Measurements from ENCODE around the gene FOXP4. TPM values are rescaled to one million over a fixed set of nuclear protein-coding genes. Genes with fewer than 3 reads are reported as not detected.
"Not testable (repeated sequence)": the region's sequence is repeated elsewhere in the genome, so short reads cannot be mapped to it uniquely, and the experiment has no call there.

The FOXP4 gene
- total RNA-seq, 2 experiments from 2014 or later: 4.8 to 5.3 TPM

- ChIA-PET CTCF (interaction anchor here (0.8 to 1.2 kb wide), 2 partner anchors 8 to 12 kb away, joined by 3 read pairs; no protein-coding TSS in a partner anchor), POLR2A (no interaction called here)
- Mint-ChIP-seq H3K36me3 (ENCODE audit: low read depth) (no peaks in the 10 kb centered on the region), H3K4me3 (no peak overlapping the region), H3K27ac (no peak overlapping the region), H3K27me3 (peaks cover 9% of the 10 kb centered on the region), H3K4me1 (no peaks in the 10 kb centered on the region), H3K9me3 (peaks cover 5% of the 10 kb centered on the region)
- no peak for DNase-seq
Measured at GRCh38 chr6:41614715-41615114, 68.5 kb downstream of the FOXP4 start.

- CTCF ChIA-PET: interaction anchor here (0.8 to 1.2 kb wide), 2 partner anchors 9 to 13 kb away, joined by 3 read pairs; no protein-coding TSS in a partner anchor
- peaks cover 11% of the 10 kb centered on the region for H3K27me3 Mint-ChIP-seq
- H3K36me3 Mint-ChIP-seq (ENCODE audit: low read depth): no peaks in the 10 kb centered on the region
Measured at GRCh38 chr6:41615311-41615710, 69.1 kb downstream of the FOXP4 start.

GRCh38 chr6:41618598-41618997 is 72.4 kb downstream of the FOXP4 start:
- ChIA-PET CTCF (interaction anchor here (0.6 kb wide), 1 partner anchor 97 kb away, joined by 4 read pairs; no protein-coding TSS in a partner anchor), POLR2A (no interaction called here)
- H3K9me3 Mint-ChIP-seq: peaks cover 5% of the 10 kb centered on the region
- H3K27ac Mint-ChIP-seq: no peak overlapping the region
- no peaks in the 10 kb centered on the region for H3K36me3 Mint-ChIP-seq (ENCODE audit: low read depth)
- no peak for DNase-seq
- no peaks in the 10 kb centered on the region for H3K4me1 Mint-ChIP-seq
- peaks cover 23% of the 10 kb centered on the region for H3K27me3 Mint-ChIP-seq
- no peak overlapping the region for H3K4me3 Mint-ChIP-seq

More at GRCh38 chr6:41615311-41615710, 69.1 kb downstream of the FOXP4 start:
- DNase-seq: no peak
- Mint-ChIP-seq H3K4me3 (no peak overlapping the region), H3K27ac (no peak overlapping the region), H3K9me3 (peaks cover 5% of the 10 kb centered on the region), H3K4me1 (no peaks in the 10 kb centered on the region)
- POLR2A ChIA-PET: no interaction called here

GRCh38 chr6:41619193-41619592 is 73.0 kb downstream of the FOXP4 start:
- H3K4me3 Mint-ChIP-seq; H3K36me3 Mint-ChIP-seq (ENCODE audit: low read depth); H3K9me3 Mint-ChIP-seq; H3K27ac Mint-ChIP-seq; CTCF ChIA-PET; POLR2A ChIA-PET; H3K4me1 Mint-ChIP-seq; DNase-seq: not testable (repeated sequence)
- peaks cover 19% of the 10 kb centered on the region for H3K27me3 Mint-ChIP-seq

- Mint-ChIP-seq H3K27ac (no peak overlapping the region), H3K4me1 (peaks cover 11% of the 10 kb centered on the region), H3K27me3 (peaks cover 19% of the 10 kb centered on the region), H3K9me3 (peaks cover 8% of the 10 kb centered on the region), H3K4me3 (no peak overlapping the region), H3K36me3 (ENCODE audit: low read depth) (no peaks in the 10 kb centered on the region)
- ChIA-PET CTCF (no interaction called here), POLR2A (no interaction called here)
- DNase-seq: no peak
Measured at GRCh38 chr6:41621367-41621766, 75.2 kb downstream of the FOXP4 start.

- H3K4me3 Mint-ChIP-seq: no peak overlapping the region
- H3K4me1 Mint-ChIP-seq: peaks cover 11% of the 10 kb centered on the region
- DNase-seq: no peak
- ChIA-PET CTCF (no interaction called here), POLR2A (no interaction called here)
- no peak overlapping the region for H3K27ac Mint-ChIP-seq
- H3K27me3 Mint-ChIP-seq: peaks cover 19% of the 10 kb centered on the region
- no peaks in the 10 kb centered on the region for H3K36me3 Mint-ChIP-seq (ENCODE audit: low read depth)
- H3K9me3 Mint-ChIP-seq: peaks cover 8% of the 10 kb centered on the region
Measured at GRCh38 chr6:41621802-41622201, 75.6 kb downstream of the FOXP4 start.

GRCh38 chr6:41622206-41622988 is 76.2 kb downstream of the FOXP4 start:
- Mint-ChIP-seq H3K4me1 (peaks cover 11% of the 10 kb centered on the region), H3K27ac (no peak overlapping the region), H3K36me3 (ENCODE audit: low read depth) (no peaks in the 10 kb centered on the region), H3K27me3 (peaks cover 19% of the 10 kb centered on the region), H3K9me3 (peaks cover 8% of the 10 kb centered on the region), H3K4me3 (no peak overlapping the region)
- ChIA-PET CTCF (no interaction called here), POLR2A (no interaction called here)
- DNase-seq: no peak

GRCh38 chr6:41623330-41623729 is 77.1 kb downstream of the FOXP4 start:
- ChIA-PET CTCF (interaction anchor here (0.6 kb wide), 1 partner anchor 457 kb away, joined by 3 read pairs; no protein-coding TSS in a partner anchor), POLR2A (no interaction called here)
- H3K9me3 Mint-ChIP-seq: peaks cover 8% of the 10 kb centered on the region
- H3K36me3 Mint-ChIP-seq (ENCODE audit: low read depth): no peaks in the 10 kb centered on the region
- H3K27me3 Mint-ChIP-seq: peaks cover 19% of the 10 kb centered on the region
- no peak overlapping the region for H3K4me3 Mint-ChIP-seq
- H3K4me1 Mint-ChIP-seq: peaks cover 11% of the 10 kb centered on the region
- no peak for DNase-seq
- H3K27ac Mint-ChIP-seq: no peak overlapping the region

- Mint-ChIP-seq H3K9me3 (peaks cover 8% of the 10 kb centered on the region), H3K27me3 (peaks cover 15% of the 10 kb centered on the region), H3K27ac (no peak overlapping the region), H3K36me3 (ENCODE audit: low read depth) (no peaks in the 10 kb centered on the region), H3K4me3 (no peak overlapping the region), H3K4me1 (peaks cover 11% of the 10 kb centered on the region)
- ChIA-PET CTCF (no interaction called here), POLR2A (no interaction called here)
- DNase-seq: no peak
Measured at GRCh38 chr6:41624621-41625380, 78.6 kb downstream of the FOXP4 start.

GRCh38 chr6:41625442-41625841 is 79.3 kb downstream of the FOXP4 start:
- CTCF ChIA-PET: no interaction called here

GRCh38 chr6:41626022-41626421 is 79.8 kb downstream of the FOXP4 start:
- peaks cover 8% of the 10 kb centered on the region for H3K9me3 Mint-ChIP-seq
- H3K4me1 Mint-ChIP-seq: peaks cover 11% of the 10 kb centered on the region
- H3K27me3 Mint-ChIP-seq: peaks cover 11% of the 10 kb centered on the region
- no peaks in the 10 kb centered on the region for H3K36me3 Mint-ChIP-seq (ENCODE audit: low read depth)
- CTCF ChIA-PET: no interaction called here
- H3K27ac Mint-ChIP-seq: no peak overlapping the region
- no peak overlapping the region for H3K4me3 Mint-ChIP-seq
- DNase-seq: no peak
- POLR2A ChIA-PET: no interaction called here

More at GRCh38 chr6:41625442-41625841, 79.3 kb downstream of the FOXP4 start:
- Mint-ChIP-seq H3K27me3 (peaks cover 12% of the 10 kb centered on the region), H3K36me3 (ENCODE audit: low read depth) (no peaks in the 10 kb centered on the region), H3K27ac (no peak overlapping the region), H3K4me1 (peaks cover 11% of the 10 kb centered on the region), H3K9me3 (peaks cover 8% of the 10 kb centered on the region), H3K4me3 (no peak overlapping the region)
- DNase-seq: no peak
- POLR2A ChIA-PET: no interaction called here

- no peaks in the 10 kb centered on the region for H3K36me3 Mint-ChIP-seq (ENCODE audit: low read depth)
- H3K9me3 Mint-ChIP-seq: peaks cover 3% of the 10 kb centered on the region
- ChIA-PET CTCF (interaction anchor here (0.7 kb wide), 1 partner anchor 16 kb away, joined by 3 read pairs; no protein-coding TSS in a partner anchor), POLR2A (no interaction called here)
- peaks cover 11% of the 10 kb centered on the region for H3K4me1 Mint-ChIP-seq
- H3K4me3 Mint-ChIP-seq: no peak overlapping the region
- DNase-seq: no peak
- peaks cover 14% of the 10 kb centered on the region for H3K27me3 Mint-ChIP-seq
- H3K27ac Mint-ChIP-seq: no peak overlapping the region
Measured at GRCh38 chr6:41626917-41627316, 80.7 kb downstream of the FOXP4 start.

- no peak overlapping the region for H3K27ac Mint-ChIP-seq
- CTCF ChIA-PET: no interaction called here
- H3K27me3 Mint-ChIP-seq: peaks cover 21% of the 10 kb centered on the region
- POLR2A ChIA-PET: no interaction called here
- peaks cover 3% of the 10 kb centered on the region for H3K9me3 Mint-ChIP-seq
- no peak overlapping the region for H3K4me3 Mint-ChIP-seq
- no peak for DNase-seq
- peaks cover 11% of the 10 kb centered on the region for H3K4me1 Mint-ChIP-seq
- H3K36me3 Mint-ChIP-seq (ENCODE audit: low read depth): no peaks in the 10 kb centered on the region
Measured at GRCh38 chr6:41629128-41629527, 82.9 kb downstream of the FOXP4 start.

Data from activated CD4-positive, alpha-beta T cell treated with anti-CD3 and anti-CD28 coated beads, Interleukin-2, amount 10 ng/mL, durations not matched to agents 7 days and 5 days (primary cell).